DND-41 (cell line): ENCODE measurements around the gene SKAP1.

Source experiments
- ATAC-seq: fragments of 200-7000 bp; cut with Tn5 transposase; 3 replicates; pipeline ENCODE4 v1.9.1; 2021; ENCODE audit warnings: low read depth; ENCODE audit not compliant: insufficient read depth
- DNase-seq: peaks from one replicate; pipeline ENCODE4 v3.0.0-alpha.2; 2020
- H2AFZ ChIP-seq: 2 replicates; pipeline ENCODE4 v1.6.0; 2012; ENCODE audit warnings: low read depth, low read length
- H3K27ac ChIP-seq: 2 replicates; pipeline ENCODE4 v1.5.1; 2012; ENCODE audit warnings: low read length, inconsistent platforms
- H3K27me3 ChIP-seq: fragments of 200-600 bp; sonication (generic); 2 replicates; pipeline ENCODE4 v1.6.0; 2012; ENCODE audit warnings: low read length, mild to moderate bottlenecking, inconsistent platforms; ENCODE audit not compliant: insufficient read depth, poor library complexity
- H3K36me3 ChIP-seq: 2 replicates; pipeline ENCODE4 v1.5.1; 2012; ENCODE audit warnings: low read length, inconsistent platforms; ENCODE audit not compliant: insufficient read depth
- H3K4me1 ChIP-seq: 2 replicates; pipeline ENCODE4 v1.5.1; 2012; ENCODE audit warnings: mild to moderate bottlenecking, low read length; ENCODE audit not compliant: insufficient read depth
- H3K4me2 ChIP-seq: 2 replicates; pipeline ENCODE4 v1.6.0; 2012; ENCODE audit warnings: mild to moderate bottlenecking, moderate library complexity, low read length, inconsistent platforms; ENCODE audit not compliant: insufficient read depth
- H3K4me3 ChIP-seq, 2 experiments: fragments of 200-600 bp in 1 of 2; shearing (Covaris generic) in 1 of 2; 2 replicates each; pipeline ENCODE4 v1.5.1; 2012 to 2016; ENCODE audit warnings: inconsistent platforms in 2 of 2, low read length in 2 of 2, mild to moderate bottlenecking in 2 of 2, low read depth in 1 of 2, moderate library complexity in 1 of 2
- H3K79me2 ChIP-seq: 2 replicates; pipeline ENCODE4 v1.6.0; 2012; ENCODE audit warnings: low read length, inconsistent platforms; ENCODE audit not compliant: insufficient read depth
- H3K9ac ChIP-seq: 2 replicates; pipeline ENCODE4 v1.6.0; 2012; ENCODE audit warnings: low read depth, mild to moderate bottlenecking, inconsistent platforms, low read length, moderate library complexity
- H3K9me3 ChIP-seq: 2 replicates; pipeline ENCODE4 v1.5.1; 2012; ENCODE audit warnings: low read length, moderate library complexity, mild to moderate bottlenecking, inconsistent platforms; ENCODE audit not compliant: insufficient read depth, severe bottlenecking
- H4K20me1 ChIP-seq: 2 replicates; pipeline ENCODE4 v1.6.0; 2012; ENCODE audit warnings: low read length; ENCODE audit not compliant: insufficient read depth
- CTCF ChIP-seq: IDR thresholded peaks from 2 replicates; pipeline ENCODE4 v1.5.1; 2012; ENCODE audit warnings: borderline replicate concordance, low read length, moderate library complexity, mild to moderate bottlenecking; ENCODE audit not compliant: poor library complexity, severe bottlenecking; ENCODE audit errors: extremely low read depth
- EZH2 ChIP-seq: IDR thresholded peaks from 3 replicates; pipeline ENCODE4 v1.6.1; 2012; ENCODE audit warnings: borderline replicate concordance, low read depth, mild to moderate bottlenecking, moderate library complexity, low read length, inconsistent platforms; ENCODE audit not compliant: severe bottlenecking

SKAP1 gene

GRCh38 chr17:48375356-48375755 is 54.7 kb downstream of the SKAP1 start:
- no peak for ATAC-seq
- TF ChIP-seq CTCF (no peak), EZH2 (no peak)
- H3K4me1 ChIP-seq, result no peaks in the 10 kb centered on the region
- no peaks in the 10 kb centered on the region for H4K20me1 ChIP-seq
- no peak overlapping the region for H3K27ac ChIP-seq
- no peak overlapping the region for H3K9ac ChIP-seq
- H3K9me3 ChIP-seq, result no peaks in the 10 kb centered on the region
- H3K27me3 ChIP-seq, result peaks cover 38% of the 10 kb centered on the region
- DNase-seq, result no peak
- no peaks in the 10 kb centered on the region for H3K36me3 ChIP-seq
- H3K79me2 ChIP-seq, result no peaks in the 10 kb centered on the region
- no peak overlapping the region for H3K4me3 ChIP-seq
- no peak overlapping the region for H2AFZ ChIP-seq
- H3K4me2 ChIP-seq, result no peak overlapping the region

DNA sequence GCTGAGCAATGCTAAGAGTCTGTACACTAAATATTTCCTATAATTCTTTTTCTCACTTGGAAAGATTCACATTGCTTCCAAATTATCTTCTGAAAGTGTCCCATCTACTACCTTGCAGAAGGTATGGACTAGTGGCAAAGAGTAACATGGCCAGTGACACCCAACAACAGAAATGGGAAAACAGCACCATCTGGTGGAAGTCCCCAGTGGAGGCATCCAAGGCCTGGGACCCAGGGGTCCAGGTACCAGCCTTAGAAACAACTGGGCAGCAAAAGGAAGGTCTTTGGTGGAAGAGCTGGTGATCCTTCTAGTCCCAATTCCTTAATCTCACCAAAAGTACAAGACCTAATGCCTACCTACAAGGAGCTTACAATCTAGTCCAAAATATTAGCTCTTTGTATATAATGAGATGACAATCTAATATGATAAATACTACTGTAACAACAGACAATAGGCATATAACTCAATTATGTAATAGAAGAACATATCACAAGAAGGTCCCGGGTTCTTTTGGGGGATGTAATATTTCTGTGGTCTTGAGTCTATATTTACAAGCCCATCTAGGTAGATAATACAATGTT is 55.3 kb downstream of the SKAP1 start:
- no peaks in the 10 kb centered on the region for H3K4me1 ChIP-seq
- TF ChIP-seq EZH2, result no peak
- TF ChIP-seq CTCF, result peak; percentile 68
- no peak overlapping the region for H3K27ac ChIP-seq
- no peaks in the 10 kb centered on the region for H4K20me1 ChIP-seq
- no peak overlapping the region for H3K4me2 ChIP-seq
- ATAC-seq, result peak; percentile 58; the same call in 1 of the 3 replicates
- H2AFZ ChIP-seq, result no peak overlapping the region
- no peak overlapping the region for H3K9ac ChIP-seq
- H3K9me3 ChIP-seq, result no peaks in the 10 kb centered on the region
- H3K36me3 ChIP-seq, result no peaks in the 10 kb centered on the region
- peaks cover 34% of the 10 kb centered on the region for H3K27me3 ChIP-seq
- no peaks in the 10 kb centered on the region for H3K79me2 ChIP-seq
- no peak overlapping the region for H3K4me3 ChIP-seq
- DNase-seq, result peak; percentile 35

GRCh38 chr17:48373883-48374282 is 56.1 kb downstream of the SKAP1 start:
- no peak overlapping the region for H3K4me2 ChIP-seq
- H2AFZ ChIP-seq, result no peak overlapping the region
- H3K9me3 ChIP-seq, result no peaks in the 10 kb centered on the region
- H3K27me3 ChIP-seq, result peaks cover 34% of the 10 kb centered on the region
- no peak for ATAC-seq
- no peak overlapping the region for H3K27ac ChIP-seq
- no peaks in the 10 kb centered on the region for H3K36me3 ChIP-seq
- no peaks in the 10 kb centered on the region for H3K79me2 ChIP-seq
- H3K4me3 ChIP-seq, result no peak overlapping the region
- no peak overlapping the region for H3K9ac ChIP-seq
- H4K20me1 ChIP-seq, result no peaks in the 10 kb centered on the region
- H3K4me1 ChIP-seq, result no peaks in the 10 kb centered on the region
- no peak for DNase-seq
- no peak for TF ChIP-seq EZH2
- TF ChIP-seq CTCF, result no peak
